Measurements from ENCODE around the gene NANOS2. TPM values are rescaled to one million over a fixed set of nuclear protein-coding genes. Genes with fewer than 3 reads are reported as not detected.

The NANOS2 gene
- total and polyA plus RNA-seq, 2 experiments from 2014 or later: not detected

- H2AFZ ChIP-seq: no peak overlapping the region
- no peak overlapping the region for H3K27ac ChIP-seq
- H3K36me3 ChIP-seq (ENCODE audit: low read depth): no peaks in the 10 kb centered on the region
- H3K27me3 ChIP-seq (replicated peaks; ENCODE audit: insufficient read depth): 0 out of 2 replicates have a peak, but pooled peaks cover 7% of the 10 kb centered on the region
- TF ChIP-seq EZH2 (IDR thresholded peaks at IDR 0.05; ENCODE audit: insufficient read depth, poor library complexity, severe bottlenecking): no peak
- TF ChIP-seq EZH2phosphoT487 (IDR thresholded peaks at IDR 0.05; ENCODE audit: insufficient read depth, low read depth): no peak
- no peak overlapping the region for H3K4me3 ChIP-seq
- H3K9me2 ChIP-seq (ENCODE audit: insufficient read depth): no peaks in the 10 kb centered on the region
- 58 to 61% methylated on average over 5 of the region's 5 CpGs for WGBS, 2 experiments (ENCODE audit: low coverage in 1 of 2, low lambda C conversion rate in 2 of 2, missing lambda C conversion rate in 2 of 2)
- H3K9me3 ChIP-seq (ENCODE audit: low read depth): no peaks in the 10 kb centered on the region
- peak; percentile 64 for DNase-seq
- H3K9ac ChIP-seq: no peak overlapping the region
- H4K20me1 ChIP-seq (ENCODE audit: insufficient read depth): no peaks in the 10 kb centered on the region
- H3K4me1 ChIP-seq (ENCODE audit: insufficient read depth): 0 out of 2 replicates have a peak, but pooled peaks cover 4% of the 10 kb centered on the region
- no peaks in the 10 kb centered on the region for H3K79me2 ChIP-seq (ENCODE audit: insufficient read depth)
- H3F3A ChIP-seq (ENCODE audit: insufficient read depth): peaks cover 9% of the 10 kb centered on the region; the same call in 1 of the 2 replicates
- H3K4me2 ChIP-seq (ENCODE audit: unreplicated experiment): no peak overlapping the region
- in situ Hi-C loops (cut with MboI): no loop called here
Measured at GRCh38 chr19:45908956-45909355, 5.6 kb downstream of the NANOS2 start.

GRCh38 chr19:45906221-45906620 is 8.4 kb downstream of the NANOS2 start:
- Histone ChIP-seq H3K27me3 (replicated peaks; ENCODE audit: insufficient read depth) (0 out of 2 replicates have a peak, but pooled peaks cover 6% of the 10 kb centered on the region), H3K9me3 (ENCODE audit: low read depth) (no peaks in the 10 kb centered on the region), H3K9me2 (ENCODE audit: insufficient read depth) (no peaks in the 10 kb centered on the region), H3K4me2 (ENCODE audit: unreplicated experiment) (no peak overlapping the region), H3K36me3 (ENCODE audit: low read depth) (no peaks in the 10 kb centered on the region), H3K27ac (no peak overlapping the region), H4K20me1 (ENCODE audit: insufficient read depth) (no peaks in the 10 kb centered on the region), H3K4me1 (ENCODE audit: insufficient read depth) (0 out of 2 replicates have a peak, but pooled peaks cover 4% of the 10 kb centered on the region), H3K79me2 (ENCODE audit: insufficient read depth) (peaks cover 8% of the 10 kb centered on the region), H3F3A (ENCODE audit: insufficient read depth) (peaks cover 9% of the 10 kb centered on the region; the same call in 1 of the 2 replicates), H3K4me3 (no peak overlapping the region), H3K9ac (no peak overlapping the region), H2AFZ (peak overlapping the region; percentile 63; the same call in 1 of the 2 replicates)
- in situ Hi-C loops (cut with MboI): no loop called here
- TF ChIP-seq EZH2 (IDR thresholded peaks at IDR 0.05; ENCODE audit: insufficient read depth, poor library complexity, severe bottlenecking) (no peak), EZH2phosphoT487 (IDR thresholded peaks at IDR 0.05; ENCODE audit: insufficient read depth, low read depth) (no peak)
- peak; percentile 74 for DNase-seq
- 36 to 53% methylated on average over 3 of the region's 3 CpGs for WGBS, 2 experiments (ENCODE audit: low coverage in 1 of 2, low lambda C conversion rate in 2 of 2, missing lambda C conversion rate in 2 of 2)

- Histone ChIP-seq H3K27ac (no peak overlapping the region), H2AFZ (no peak overlapping the region), H3K27me3 (replicated peaks; ENCODE audit: insufficient read depth) (no peaks in the 10 kb centered on the region), H3K9me3 (ENCODE audit: low read depth) (no peaks in the 10 kb centered on the region), H3F3A (ENCODE audit: insufficient read depth) (peaks cover 9% of the 10 kb centered on the region; the same call in 1 of the 2 replicates), H3K4me1 (ENCODE audit: insufficient read depth) (peaks cover 9% of the 10 kb centered on the region; the same call in 1 of the 2 replicates), H3K4me3 (no peak overlapping the region), H4K20me1 (ENCODE audit: insufficient read depth) (no peaks in the 10 kb centered on the region), H3K79me2 (ENCODE audit: insufficient read depth) (peaks cover 21% of the 10 kb centered on the region), H3K9ac (no peak overlapping the region), H3K4me2 (ENCODE audit: unreplicated experiment) (no peak overlapping the region), H3K9me2 (ENCODE audit: insufficient read depth) (no peaks in the 10 kb centered on the region), H3K36me3 (ENCODE audit: low read depth) (no peaks in the 10 kb centered on the region)
- in situ Hi-C loops (cut with MboI): no loop called here
- TF ChIP-seq EZH2 (IDR thresholded peaks at IDR 0.05; ENCODE audit: insufficient read depth, poor library complexity, severe bottlenecking) (no peak), EZH2phosphoT487 (IDR thresholded peaks at IDR 0.05; ENCODE audit: insufficient read depth, low read depth) (no peak)
- WGBS, 2 experiments (ENCODE audit: low coverage in 1 of 2, low lambda C conversion rate in 2 of 2, missing lambda C conversion rate in 2 of 2): 68 to 70% methylated on average over 10 of the region's 10 CpGs
- DNase-seq: no peak
Measured at GRCh38 chr19:45905011-45905410, 9.6 kb downstream of the NANOS2 start.

GRCh38 chr19:45902651-45903625 is 11.6 kb downstream of the NANOS2 start:
- Histone ChIP-seq H3K36me3 (ENCODE audit: low read depth) (no peaks in the 10 kb centered on the region), H3K9ac (peak overlapping the region; percentile 81), H3K4me3 (peak overlapping the region; percentile 81), H3K9me3 (ENCODE audit: low read depth) (no peaks in the 10 kb centered on the region), H3K27ac (peak overlapping the region; percentile 28; the same call in 1 of the 2 replicates), H3K27me3 (replicated peaks; ENCODE audit: insufficient read depth) (no peaks in the 10 kb centered on the region), H4K20me1 (ENCODE audit: insufficient read depth) (no peaks in the 10 kb centered on the region), H3K9me2 (ENCODE audit: insufficient read depth) (no peaks in the 10 kb centered on the region), H3K4me1 (ENCODE audit: insufficient read depth) (peaks cover 9% of the 10 kb centered on the region; the same call in 1 of the 2 replicates), H3K4me2 (ENCODE audit: unreplicated experiment) (peak overlapping the region; percentile 66), H3K79me2 (ENCODE audit: insufficient read depth) (peaks cover 22% of the 10 kb centered on the region), H2AFZ (peak overlapping the region; percentile 89), H3F3A (ENCODE audit: insufficient read depth) (peaks cover 9% of the 10 kb centered on the region; the same call in 1 of the 2 replicates)
- in situ Hi-C loops (cut with MboI): no loop called here
- WGBS, 2 experiments (ENCODE audit: low coverage in 1 of 2, low lambda C conversion rate in 2 of 2, missing lambda C conversion rate in 2 of 2): 3% methylated on average over 61 to 63 of the region's 73 CpGs
- TF ChIP-seq EZH2 (IDR thresholded peaks at IDR 0.05; ENCODE audit: insufficient read depth, poor library complexity, severe bottlenecking) (no peak), EZH2phosphoT487 (IDR thresholded peaks at IDR 0.05; ENCODE audit: insufficient read depth, low read depth) (no peak)
- peak; percentile 98 for DNase-seq
